ENCODE data around the gene SHANK3.

- TF ChIP-seq, protein P1, sequence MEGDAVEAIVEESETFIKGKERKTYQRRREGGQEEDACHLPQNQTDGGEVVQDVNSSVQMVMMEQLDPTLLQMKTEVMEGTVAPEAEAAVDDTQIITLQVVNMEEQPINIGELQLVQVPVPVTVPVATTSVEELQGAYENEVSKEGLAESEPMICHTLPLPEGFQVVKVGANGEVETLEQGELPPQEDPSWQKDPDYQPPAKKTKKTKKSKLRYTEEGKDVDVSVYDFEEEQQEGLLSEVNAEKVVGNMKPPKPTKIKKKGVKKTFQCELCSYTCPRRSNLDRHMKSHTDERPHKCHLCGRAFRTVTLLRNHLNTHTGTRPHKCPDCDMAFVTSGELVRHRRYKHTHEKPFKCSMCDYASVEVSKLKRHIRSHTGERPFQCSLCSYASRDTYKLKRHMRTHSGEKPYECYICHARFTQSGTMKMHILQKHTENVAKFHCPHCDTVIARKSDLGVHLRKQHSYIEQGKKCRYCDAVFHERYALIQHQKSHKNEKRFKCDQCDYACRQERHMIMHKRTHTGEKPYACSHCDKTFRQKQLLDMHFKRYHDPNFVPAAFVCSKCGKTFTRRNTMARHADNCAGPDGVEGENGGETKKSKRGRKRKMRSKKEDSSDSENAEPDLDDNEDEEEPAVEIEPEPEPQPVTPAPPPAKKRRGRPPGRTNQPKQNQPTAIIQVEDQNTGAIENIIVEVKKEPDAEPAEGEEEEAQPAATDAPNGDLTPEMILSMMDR (IDR thresholded peaks at IDR 0.05; ENCODE audit: insufficient read depth, low read length, poor library complexity, severe bottlenecking), result no peak
- TF ChIP-seq EZH2phosphoT487 (conservative IDR thresholded peaks at IDR 0.05; ENCODE audit: low read length), result no peak
Measured at GRCh38 chr22:50704510-50705218, 32.0 kb downstream of the SHANK3 start.

Data from SU-DHL-6 (cell line).